H9 (cell line): ENCODE data around the gene SWT1. TPM values are rescaled to one million over a fixed set of nuclear protein-coding genes. Genes with fewer than 3 reads are reported as not detected.

Experiments used
- DNase-seq: peaks from one replicate; pipeline ENCODE4 v3.0.0-alpha.2; 2017
- H2AFZ ChIP-seq: one replicate; pipeline ENCODE4 v1.6.1; 2013; ENCODE audit warnings: mild to moderate bottlenecking, low read length, control low read depth, moderate library complexity
- H2AK5ac ChIP-seq: 2 replicates; pipeline ENCODE4 v1.6.1; 2013; ENCODE audit warnings: low read length, control low read depth, mixed read lengths; ENCODE audit not compliant: insufficient read length
- H2BK120ac ChIP-seq: one replicate; pipeline ENCODE4 v1.6.1; 2013; ENCODE audit warnings: low read depth, mild to moderate bottlenecking, low read length, control low read depth, inconsistent platforms; ENCODE audit not compliant: poor library complexity, severe bottlenecking
- H2BK12ac ChIP-seq: 2 replicates; pipeline ENCODE4 v1.6.1; 2013; ENCODE audit warnings: low read length, control low read depth, mixed read lengths, low read depth; ENCODE audit not compliant: insufficient read length
- H2BK15ac ChIP-seq: 2 replicates; pipeline ENCODE4 v1.6.1; 2013; ENCODE audit warnings: low read depth, low read length, control low read depth
- H2BK20ac ChIP-seq: one replicate; pipeline ENCODE4 v1.6.1; 2013; ENCODE audit warnings: low read depth, mild to moderate bottlenecking, low read length, control low read depth, inconsistent platforms; ENCODE audit not compliant: poor library complexity, severe bottlenecking
- H2BK5ac ChIP-seq: 2 replicates; pipeline ENCODE4 v1.6.1; 2013; ENCODE audit warnings: low read length, control low read depth, mixed read lengths; ENCODE audit not compliant: insufficient read length
- H3K14ac ChIP-seq: 2 replicates; pipeline ENCODE4 v1.6.1; 2013; ENCODE audit warnings: low read length, control low read depth; ENCODE audit not compliant: insufficient read depth
- H3K18ac ChIP-seq: 2 replicates; pipeline ENCODE4 v1.6.1; 2013; ENCODE audit warnings: low read depth, mild to moderate bottlenecking, mixed read lengths, low read length, control low read depth; ENCODE audit not compliant: insufficient read length
- H3K23ac ChIP-seq: 2 replicates; pipeline ENCODE4 v1.6.1; 2013; ENCODE audit warnings: low read length, control low read depth, mixed read lengths, low read depth; ENCODE audit not compliant: insufficient read length
- H3K23me2 ChIP-seq: 2 replicates; pipeline ENCODE4 v1.6.1; 2013; ENCODE audit warnings: low read depth, mild to moderate bottlenecking, mixed read lengths, low read length, control low read depth; ENCODE audit not compliant: insufficient read length, poor library complexity, severe bottlenecking
- H3K27ac ChIP-seq: 2 replicates; pipeline ENCODE4 v1.5.1; 2013; ENCODE audit warnings: low read length, control low read depth, mixed read lengths, low read depth; ENCODE audit not compliant: insufficient read length
- H3K27me3 ChIP-seq: 2 replicates; pipeline ENCODE4 v1.6.1; 2013; ENCODE audit warnings: low read length, control low read depth, inconsistent platforms; ENCODE audit not compliant: insufficient read depth
- H3K4ac ChIP-seq: 2 replicates; pipeline ENCODE4 v1.6.1; 2013; ENCODE audit warnings: low read depth, mild to moderate bottlenecking, control low read depth, inconsistent platforms, low read length, moderate library complexity
- H3K4me1 ChIP-seq: 2 replicates; pipeline ENCODE4 v1.6.1; 2013; ENCODE audit warnings: low read length, control low read depth, inconsistent platforms; ENCODE audit not compliant: insufficient read depth
- H3K4me2 ChIP-seq: 2 replicates; pipeline ENCODE4 v1.6.1; 2013; ENCODE audit warnings: low read length, control low read depth, mixed read lengths; ENCODE audit not compliant: insufficient read length, insufficient read depth
- H3K56ac ChIP-seq: 2 replicates; pipeline ENCODE4 v1.6.1; 2013; ENCODE audit warnings: low read depth, mild to moderate bottlenecking, mixed read lengths, low read length, control low read depth; ENCODE audit not compliant: insufficient read length
- H3K79me1 ChIP-seq: 2 replicates; pipeline ENCODE4 v1.6.1; 2013; ENCODE audit warnings: low read depth, mild to moderate bottlenecking, moderate library complexity, low read length, control low read depth, inconsistent platforms; ENCODE audit not compliant: insufficient read depth, poor library complexity, severe bottlenecking
- H3K79me2 ChIP-seq: 2 replicates; pipeline ENCODE4 v1.6.1; 2013; ENCODE audit warnings: low read length, control low read depth, inconsistent platforms; ENCODE audit not compliant: insufficient read depth
- H3K9ac ChIP-seq: 2 replicates; pipeline ENCODE4 v1.6.1; 2013; ENCODE audit warnings: low read length, control low read depth, mixed read lengths; ENCODE audit not compliant: insufficient read length; ENCODE audit errors: extremely low read depth
- H3K9me3 ChIP-seq: one replicate; pipeline ENCODE4 v1.6.1; 2013; ENCODE audit warnings: low read depth, low read length, inconsistent platforms; ENCODE audit not compliant: control insufficient read depth
- H3T11ph ChIP-seq: one replicate; pipeline ENCODE4 v1.6.1; 2013; ENCODE audit warnings: mild to moderate bottlenecking, low read length, control low read depth, inconsistent platforms
- H4K20me1 ChIP-seq: one replicate; pipeline ENCODE4 v1.6.1; 2013; ENCODE audit not compliant: control insufficient read depth, insufficient read length, insufficient read depth
- H4K5ac ChIP-seq: 2 replicates; pipeline ENCODE4 v1.6.1; 2013; ENCODE audit warnings: low read depth, mild to moderate bottlenecking, mixed read lengths, low read length, control low read depth; ENCODE audit not compliant: insufficient read length
- H4K8ac ChIP-seq: replicated peaks from 2 replicates; pipeline ENCODE4 v1.6.1; 2013; ENCODE audit warnings: low read length, control low read depth, mixed read lengths, low read depth; ENCODE audit not compliant: insufficient read length
- H4K91ac ChIP-seq: 2 replicates; pipeline ENCODE4 v1.6.1; 2013; ENCODE audit warnings: low read depth, mild to moderate bottlenecking, moderate library complexity, mixed read lengths, low read length, control low read depth; ENCODE audit not compliant: insufficient read length
- H3K27ac Mint-ChIP-seq, 3 experiments: 2 replicates in 2 of 3; 3 replicates in 1 of 3; pipeline ENCODE4 v1.8.0; 2020 to 2021; ENCODE audit warnings: mixed read lengths in 3 of 3, mild to moderate bottlenecking in 1 of 3, moderate library complexity in 1 of 3
- H3K27me3 Mint-ChIP-seq: 2 replicates; pipeline ENCODE4 v1.8.0; 2021; ENCODE audit warnings: low read depth, mild to moderate bottlenecking, moderate library complexity, mixed read lengths
- H3K36me3 Mint-ChIP-seq, 3 experiments: 2 replicates in 2 of 3; 3 replicates in 1 of 3; pipeline ENCODE4 v1.8.0; 2020 to 2021; ENCODE audit warnings: low read depth in 3 of 3, mixed read lengths in 3 of 3; ENCODE audit not compliant: insufficient read depth in 1 of 3
- H3K4me1 Mint-ChIP-seq, 2 experiments: 2 replicates each; pipeline ENCODE4 v1.8.0; 2020; ENCODE audit warnings: mixed read lengths in 2 of 2
- H3K4me3 Mint-ChIP-seq, 2 experiments: 2 replicates in 1 of 2; 3 replicates in 1 of 2; pipeline ENCODE4 v1.8.0; 2020 to 2021; ENCODE audit warnings: mild to moderate bottlenecking in 2 of 2, mixed read lengths in 2 of 2, moderate library complexity in 1 of 2
- H3K9me3 Mint-ChIP-seq, 2 experiments: 2 replicates in 1 of 2; 3 replicates in 1 of 2; pipeline ENCODE4 v1.8.0; 2020; ENCODE audit warnings: mild to moderate bottlenecking in 2 of 2, mixed read lengths in 2 of 2, moderate library complexity in 1 of 2
- WGBS: extraction: QIAGEN DNeasy Blood & Tissue Kit; methylation state at CpG from one replicate; pipeline ENCODE4 v1.1.7; 2013; ENCODE audit warnings: missing lambda C conversion rate, low lambda C conversion rate, mixed read lengths; ENCODE audit not compliant: insufficient read length; ENCODE audit errors: extremely low coverage; 5-methylcytosine and 5-hydroxymethylcytosine counted together
- total RNA-seq: library from RNA; stranded (reverse); gene quantifications from 2 replicates; pipeline ENCODE4 v1.2.1, GENCODE V29; 2021
- TF ChIP-seq, protein P1 (sequence below): fragments of 200-600 bp; sonication (generic); conservative IDR thresholded peaks from 3 replicates; pipeline ENCODE4 v1.8.0; 2021; ENCODE audit warnings: antibody characterized with exemption, mild to moderate bottlenecking

The SWT1 gene
- total RNA-seq, 1 experiment from 2014 or later: 5.2 TPM

GRCh38 chr1:185262151-185262550 lies 105.2 kb downstream of the SWT1 start:
- no peak overlapping the region for H3K27ac ChIP-seq
- Mint-ChIP-seq H3K4me3 (no peak overlapping the region), H3K4me1 (peaks cover 5% of the 10 kb centered on the region in 2 experiments), H3K27me3 (no peaks in the 10 kb centered on the region), H3K36me3 (peaks cover 0 to 8% (median 2%) of the 10 kb centered on the region in 3 experiments; a peak in 4 of 7 replicates), H3K27ac (no peak overlapping the region), H3K9me3 (no peaks in the 10 kb centered on the region; a peak in 1 of 5 replicates)
- H4K20me1 ChIP-seq: no peaks in the 10 kb centered on the region
- WGBS: no CpG with 5 or more reads among the region's 1 CpG
- H3K4me2 ChIP-seq: no peak overlapping the region
- no peak overlapping the region for H2AK5ac ChIP-seq
- no peaks in the 10 kb centered on the region for H3K4me1 ChIP-seq
- no peak overlapping the region for H2BK120ac ChIP-seq
- H3K14ac ChIP-seq: no peak overlapping the region
- H4K5ac ChIP-seq: no peak overlapping the region
- H2BK12ac ChIP-seq: no peak overlapping the region
- H3K79me1 ChIP-seq: no peaks in the 10 kb centered on the region
- no peak overlapping the region for H3K4ac ChIP-seq
- H3K56ac ChIP-seq: no peak overlapping the region
- no peak for DNase-seq
- no peaks in the 10 kb centered on the region for H3K23me2 ChIP-seq
- H3K9ac ChIP-seq: no peak overlapping the region
- H2BK15ac ChIP-seq: no peak overlapping the region
- TF ChIP-seq, protein P1, sequence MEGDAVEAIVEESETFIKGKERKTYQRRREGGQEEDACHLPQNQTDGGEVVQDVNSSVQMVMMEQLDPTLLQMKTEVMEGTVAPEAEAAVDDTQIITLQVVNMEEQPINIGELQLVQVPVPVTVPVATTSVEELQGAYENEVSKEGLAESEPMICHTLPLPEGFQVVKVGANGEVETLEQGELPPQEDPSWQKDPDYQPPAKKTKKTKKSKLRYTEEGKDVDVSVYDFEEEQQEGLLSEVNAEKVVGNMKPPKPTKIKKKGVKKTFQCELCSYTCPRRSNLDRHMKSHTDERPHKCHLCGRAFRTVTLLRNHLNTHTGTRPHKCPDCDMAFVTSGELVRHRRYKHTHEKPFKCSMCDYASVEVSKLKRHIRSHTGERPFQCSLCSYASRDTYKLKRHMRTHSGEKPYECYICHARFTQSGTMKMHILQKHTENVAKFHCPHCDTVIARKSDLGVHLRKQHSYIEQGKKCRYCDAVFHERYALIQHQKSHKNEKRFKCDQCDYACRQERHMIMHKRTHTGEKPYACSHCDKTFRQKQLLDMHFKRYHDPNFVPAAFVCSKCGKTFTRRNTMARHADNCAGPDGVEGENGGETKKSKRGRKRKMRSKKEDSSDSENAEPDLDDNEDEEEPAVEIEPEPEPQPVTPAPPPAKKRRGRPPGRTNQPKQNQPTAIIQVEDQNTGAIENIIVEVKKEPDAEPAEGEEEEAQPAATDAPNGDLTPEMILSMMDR: no peak
- H3K27me3 ChIP-seq: no peaks in the 10 kb centered on the region
- H2BK20ac ChIP-seq: no peak overlapping the region
- no peaks in the 10 kb centered on the region for H3K79me2 ChIP-seq
- H3K18ac ChIP-seq: no peak overlapping the region
- no peak overlapping the region for H2AFZ ChIP-seq
- no peak overlapping the region for H4K91ac ChIP-seq
- H4K8ac ChIP-seq: no peak overlapping the region
- no peak overlapping the region for H3K23ac ChIP-seq
- no peak overlapping the region for H2BK5ac ChIP-seq
- H3T11ph ChIP-seq: no peak overlapping the region
- no peaks in the 10 kb centered on the region for H3K9me3 ChIP-seq
